RKO (cell line): ENCODE results near the gene SHANK1.
"Not testable (repeated sequence)": the region's sequence is repeated elsewhere in the genome, so short reads cannot be mapped to it uniquely, and the experiment has no call there.

Experiments used
- DNase-seq: peaks from one replicate; pipeline ENCODE4 v3.0.0-alpha.2; 2016; ENCODE audit warnings: low spot score

SHANK1 gene

DNA sequence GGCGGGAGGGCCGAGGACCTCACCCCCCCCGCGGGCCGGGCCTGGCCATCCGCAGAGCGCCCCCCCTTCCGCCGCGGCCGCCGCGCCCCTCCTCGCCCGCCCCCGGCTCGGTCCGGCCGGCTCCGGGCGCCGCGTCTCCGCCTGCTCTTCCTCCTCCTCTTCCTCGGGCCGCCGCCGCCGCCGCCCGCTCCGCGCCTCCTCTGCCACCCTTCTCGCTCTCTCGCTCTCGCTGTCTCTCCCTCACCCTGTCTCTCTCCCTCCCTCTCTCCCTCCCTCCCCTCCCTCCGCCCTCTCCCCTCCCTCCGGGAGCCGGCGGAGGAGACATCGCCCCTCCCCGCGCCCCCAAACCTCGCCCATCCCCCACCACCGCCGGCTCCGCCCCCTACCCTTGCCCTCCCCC is at the start of gene SHANK1:
SHANK1 (minus strand) TSS at position 237 of the 400 bp plus-strand sequence. CDS start 2,883 bp downstream, outside the sequence.
- DNase-seq: peak; percentile 60

DNA sequence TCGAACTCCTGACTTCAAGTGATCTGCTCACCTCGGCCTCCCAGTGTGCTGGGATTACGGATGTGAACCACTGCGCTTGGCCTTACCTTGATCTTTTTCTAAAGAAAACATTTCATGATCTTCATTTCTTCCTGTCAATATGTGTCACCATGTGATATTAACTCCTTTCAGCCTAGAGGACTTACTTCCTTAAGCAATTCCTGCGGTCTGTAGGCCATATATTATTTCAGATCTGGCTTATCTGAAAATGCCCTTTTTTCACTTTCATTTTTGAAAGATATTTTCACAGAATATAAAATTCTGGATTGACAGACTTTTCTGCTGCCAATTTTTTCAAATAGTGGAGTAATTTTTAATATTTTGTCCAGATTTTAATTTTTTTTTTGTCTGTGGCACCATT is 48.7 kb upstream of the SHANK1 start:
- no peak for DNase-seq

DNA sequence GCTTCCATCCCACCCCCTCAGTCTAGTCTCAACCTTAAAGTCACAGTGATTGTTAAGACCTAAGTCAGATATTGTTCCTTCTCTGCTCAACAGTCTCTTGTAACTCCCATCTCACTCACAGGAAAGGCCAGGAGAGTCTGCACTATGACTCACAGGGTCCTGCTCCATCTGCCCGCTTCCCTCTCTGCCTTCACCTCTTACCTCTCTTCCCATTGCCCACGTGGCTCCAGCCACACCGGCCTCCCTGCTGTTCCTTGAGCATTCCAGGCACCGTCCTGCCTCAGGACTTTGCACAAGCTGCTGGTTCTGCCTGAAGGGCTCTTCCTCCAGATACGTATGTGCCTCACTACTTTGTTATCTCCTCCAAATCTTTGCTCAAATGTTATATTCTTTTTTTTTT is 47.7 kb upstream of the SHANK1 start:
- DNase-seq: not testable (repeated sequence)

DNA sequence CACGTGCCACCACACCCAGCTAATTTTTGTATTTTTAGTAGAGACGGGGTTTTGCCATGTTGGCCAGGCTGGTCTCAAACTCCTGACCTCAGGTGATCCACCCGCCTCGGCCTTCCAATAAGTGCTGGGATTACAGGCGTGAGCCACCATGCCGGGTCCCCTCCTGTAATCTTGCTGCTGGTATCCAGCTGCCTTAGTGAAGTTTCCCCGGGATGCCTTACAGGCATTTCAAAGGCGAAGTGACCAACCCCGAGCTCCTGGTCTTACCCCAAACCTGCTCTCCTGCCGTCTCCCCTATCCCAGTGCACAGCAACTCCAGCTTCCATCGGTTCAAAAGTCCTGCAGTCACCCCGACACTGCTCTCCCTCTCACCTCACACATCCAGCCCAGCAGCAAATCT is 47.1 kb upstream of the SHANK1 start:
- DNase-seq: not testable (repeated sequence)

DNA sequence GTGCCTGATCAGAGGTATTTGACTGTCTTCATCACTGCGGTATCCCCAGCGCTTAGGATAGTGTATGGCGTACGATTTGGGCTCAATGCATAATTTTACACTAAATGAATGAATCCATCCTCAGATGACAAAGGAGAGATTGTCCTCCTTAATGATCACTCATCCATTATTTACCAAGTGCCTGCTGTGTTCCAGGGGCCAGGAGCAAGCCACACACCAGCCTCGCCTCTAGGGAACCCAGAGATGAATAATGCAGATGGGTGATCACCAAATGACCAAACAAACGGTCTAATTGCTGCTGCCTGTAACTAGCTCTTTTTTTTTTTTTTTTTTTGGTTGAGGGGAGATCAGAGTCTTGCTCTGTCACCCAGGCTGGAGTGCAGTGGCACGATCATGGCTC is 44.8 kb upstream of the SHANK1 start:
- DNase-seq: no peak

DNA sequence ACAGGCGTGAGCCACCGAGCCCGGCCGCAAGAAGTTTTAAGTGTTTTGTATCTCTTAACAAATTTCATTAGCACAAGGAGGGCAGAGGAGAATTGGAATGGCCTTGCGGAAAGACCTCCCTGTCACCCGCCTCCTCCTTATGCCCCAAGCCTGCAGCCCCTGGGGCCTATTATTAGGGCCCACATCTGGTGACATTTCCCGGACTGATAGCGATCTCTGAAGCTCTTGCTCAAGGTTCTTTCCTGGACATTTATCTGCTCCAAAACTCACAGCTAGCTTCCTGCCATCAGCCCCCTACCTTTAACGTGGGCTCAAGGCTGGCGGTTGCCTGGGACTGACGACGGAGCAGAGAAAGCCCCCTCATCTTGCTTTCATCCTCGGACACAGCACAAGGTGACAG is 43.9 kb upstream of the SHANK1 start:
- not testable (repeated sequence) for DNase-seq

DNA sequence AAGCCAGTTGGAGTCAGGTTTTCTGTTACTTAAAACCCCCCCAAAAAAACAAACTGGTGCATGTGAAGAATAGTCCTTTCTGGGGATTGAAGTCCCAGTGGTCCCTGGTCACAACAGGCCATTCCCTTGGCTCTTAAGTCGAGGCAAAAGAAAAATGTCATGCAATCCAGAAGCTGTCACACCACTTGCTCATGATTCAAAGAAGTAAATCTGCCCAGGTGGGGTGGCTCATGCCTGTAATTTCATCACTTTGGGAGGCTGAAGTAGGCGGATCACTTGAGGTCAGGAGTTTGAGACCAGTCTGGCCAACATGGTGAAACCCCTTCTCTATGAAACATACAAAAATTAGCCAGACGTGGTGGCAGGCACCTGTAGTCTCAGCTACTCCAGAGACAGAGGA is 41.9 kb upstream of the SHANK1 start:
- DNase-seq: not testable (repeated sequence)

DNA sequence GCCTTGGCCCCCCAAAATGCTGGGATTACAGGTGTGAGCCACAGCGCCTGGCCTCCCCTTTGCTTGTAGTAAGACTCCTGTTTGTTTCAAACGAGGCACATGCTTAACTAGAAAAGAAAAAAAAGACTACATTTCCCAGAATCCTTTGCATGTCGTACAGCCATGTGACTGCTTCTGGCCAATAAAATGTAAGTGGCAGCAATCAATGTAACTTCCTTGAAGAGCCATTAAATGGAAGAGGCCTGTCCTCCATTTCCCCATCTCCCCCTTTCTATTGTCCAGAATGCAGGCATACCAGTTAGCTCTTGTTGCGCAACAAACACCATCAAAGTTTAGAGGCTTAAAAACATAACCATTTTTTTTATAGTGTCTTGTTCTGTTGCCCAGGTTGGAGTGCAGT is 40.3 kb upstream of the SHANK1 start:
- peak; percentile 76 for DNase-seq

DNA sequence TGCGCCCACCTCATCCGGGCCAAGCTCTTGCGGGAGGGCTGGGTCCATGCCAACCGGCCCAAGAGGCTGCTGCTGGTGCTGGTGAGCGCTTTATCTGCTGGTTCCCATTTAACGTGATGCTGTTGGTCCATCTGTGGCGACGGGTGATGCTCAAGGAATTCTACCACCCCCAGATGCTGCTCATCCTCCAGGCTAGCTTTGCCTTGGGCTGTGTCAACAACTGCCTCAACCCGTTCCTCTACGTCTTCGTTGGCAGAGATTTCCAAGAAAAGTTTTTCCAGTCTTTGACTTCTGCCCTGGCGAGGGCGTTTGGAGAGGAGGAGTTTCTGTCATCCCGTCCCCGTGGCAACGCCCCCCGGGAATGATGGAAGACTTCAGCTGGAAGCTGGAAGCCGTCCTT is 39.5 kb upstream of the SHANK1 start:
- not testable (repeated sequence) for DNase-seq

DNA sequence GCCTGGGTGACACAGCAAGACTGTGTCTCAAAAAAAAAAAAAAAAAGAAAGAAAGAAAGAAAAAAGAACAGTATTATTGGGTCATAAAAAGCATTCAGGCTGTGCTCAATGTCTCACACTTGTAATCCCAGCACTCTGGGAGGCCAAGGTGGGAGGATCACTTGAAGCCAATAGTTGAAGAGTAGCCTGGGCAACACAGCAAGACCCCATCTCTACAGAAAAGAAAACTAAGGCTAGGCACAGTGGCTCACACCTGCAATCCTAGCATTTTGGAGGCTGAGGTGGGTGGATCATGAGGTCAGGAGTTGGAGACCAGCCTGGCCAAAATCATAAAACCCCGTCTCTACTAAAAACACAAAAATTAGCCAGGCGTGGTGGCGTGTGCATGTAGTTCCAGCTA is 38.0 kb upstream of the SHANK1 start:
- not testable (repeated sequence) for DNase-seq

DNA sequence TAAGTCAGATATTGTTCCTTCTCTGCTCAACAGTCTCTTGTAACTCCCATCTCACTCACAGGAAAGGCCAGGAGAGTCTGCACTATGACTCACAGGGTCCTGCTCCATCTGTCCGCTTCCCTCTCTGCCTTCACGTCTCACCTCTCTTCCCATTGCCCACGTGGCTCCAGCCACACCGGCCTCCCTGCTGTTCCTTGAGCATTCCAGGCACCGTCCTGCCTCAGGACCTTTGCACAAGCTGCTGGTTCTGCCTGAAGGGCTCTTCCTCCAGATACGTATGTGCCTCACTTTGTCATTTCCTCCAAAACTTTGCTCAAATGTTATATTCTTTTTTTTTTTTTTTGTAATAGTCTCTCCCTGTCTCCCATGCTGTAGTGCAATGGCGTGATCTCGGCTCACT is 36.6 kb upstream of the SHANK1 start:
- DNase-seq: not testable (repeated sequence)

DNA sequence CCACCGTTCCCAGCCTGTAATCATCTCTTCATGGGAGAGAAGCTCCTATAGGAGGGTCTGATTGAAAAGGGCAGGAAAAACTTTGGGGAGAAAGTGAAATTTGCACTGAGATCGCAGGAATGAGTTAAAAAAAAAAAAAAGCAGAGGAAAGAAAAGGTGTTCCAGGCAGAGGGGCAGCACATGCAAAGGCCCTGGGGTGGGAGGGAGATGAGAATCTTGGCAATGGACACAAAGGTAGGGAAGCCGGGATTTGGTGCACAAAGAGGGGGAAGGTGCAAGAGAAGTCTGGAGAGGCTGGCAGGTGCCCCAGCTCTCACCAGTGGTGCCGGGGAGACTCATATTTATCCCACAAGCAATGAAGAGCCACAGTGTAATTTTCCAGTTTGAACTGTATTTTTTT is 34.3 kb upstream of the SHANK1 start:
- DNase-seq: no peak

DNA sequence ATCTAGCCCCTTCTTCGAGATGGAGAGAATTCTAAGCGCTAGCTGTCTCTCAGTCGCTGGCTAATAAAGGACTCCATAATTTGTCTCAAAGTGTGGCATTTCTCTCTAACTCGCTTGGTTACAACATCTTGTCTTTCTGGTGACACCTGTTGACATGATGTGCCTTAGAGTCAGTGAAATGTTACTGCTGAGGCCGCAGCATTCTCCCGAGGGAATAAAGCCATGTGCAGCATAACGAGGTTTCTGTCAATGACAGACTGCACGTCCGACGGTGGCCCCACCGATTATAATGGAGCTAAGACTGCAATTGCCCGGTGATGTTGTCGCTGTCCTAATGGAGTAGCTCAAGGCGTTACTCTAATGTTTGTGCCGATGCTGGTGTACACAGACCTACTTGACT is 30.4 kb upstream of the SHANK1 start:
- DNase-seq: no peak

DNA sequence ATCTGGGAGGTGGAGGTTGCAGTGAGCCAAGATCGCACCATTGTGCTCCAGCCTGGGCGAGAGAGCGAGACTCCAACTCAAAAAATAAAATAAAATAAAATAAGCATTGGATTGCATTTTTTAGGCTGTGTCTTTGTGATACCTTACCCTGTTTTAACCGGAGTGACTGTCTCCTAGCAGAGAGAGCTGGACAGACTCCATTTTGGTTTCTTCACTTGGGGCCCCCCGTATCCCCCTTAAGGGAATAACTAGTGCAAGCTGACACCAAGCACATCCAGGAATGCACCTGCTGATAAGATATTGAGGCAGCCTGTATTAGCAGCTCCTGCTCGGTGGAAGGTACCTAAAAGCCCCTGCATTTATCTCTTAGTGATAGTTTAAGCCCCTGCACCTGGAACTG is 29.9 kb upstream of the SHANK1 start:
- DNase-seq: no peak

DNA sequence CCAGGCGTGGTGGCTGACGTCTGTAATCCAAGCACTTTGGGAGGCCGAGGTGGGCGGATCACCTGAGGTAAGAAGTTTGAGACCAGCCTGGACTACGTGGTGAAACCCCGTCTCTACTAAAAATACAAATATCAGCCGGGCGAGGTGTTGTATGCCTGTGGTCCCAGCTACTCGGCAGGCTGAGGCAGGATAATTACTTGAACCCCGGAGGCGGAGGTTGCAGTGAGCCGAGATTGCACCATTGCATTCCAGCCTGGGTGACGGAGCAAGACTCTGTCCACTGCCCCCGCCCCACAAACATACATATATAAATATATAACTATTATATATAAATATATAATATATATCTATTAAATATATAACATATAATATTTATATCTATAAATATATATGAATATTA is 27.5 kb upstream of the SHANK1 start:
- DNase-seq: not testable (repeated sequence)

DNA sequence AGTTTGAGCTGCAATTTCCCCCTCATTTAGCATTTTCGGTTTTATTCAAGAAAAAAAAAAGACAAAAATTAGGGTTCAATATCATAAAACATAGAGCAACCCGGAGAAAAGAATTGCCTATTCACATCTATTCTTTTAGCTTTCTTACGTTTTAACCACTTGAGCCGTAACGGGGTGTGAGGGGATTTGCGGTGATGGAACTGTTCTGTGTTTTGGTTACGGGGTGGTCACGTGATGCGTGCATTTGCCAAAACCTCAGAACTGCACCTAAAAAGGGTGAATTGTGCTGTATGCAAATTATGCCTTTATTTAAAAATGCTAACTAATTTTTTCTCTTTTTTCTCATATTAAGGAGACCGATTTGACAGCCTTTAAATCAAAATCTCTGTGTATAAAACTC is 25.6 kb upstream of the SHANK1 start:
- DNase-seq: no peak

DNA sequence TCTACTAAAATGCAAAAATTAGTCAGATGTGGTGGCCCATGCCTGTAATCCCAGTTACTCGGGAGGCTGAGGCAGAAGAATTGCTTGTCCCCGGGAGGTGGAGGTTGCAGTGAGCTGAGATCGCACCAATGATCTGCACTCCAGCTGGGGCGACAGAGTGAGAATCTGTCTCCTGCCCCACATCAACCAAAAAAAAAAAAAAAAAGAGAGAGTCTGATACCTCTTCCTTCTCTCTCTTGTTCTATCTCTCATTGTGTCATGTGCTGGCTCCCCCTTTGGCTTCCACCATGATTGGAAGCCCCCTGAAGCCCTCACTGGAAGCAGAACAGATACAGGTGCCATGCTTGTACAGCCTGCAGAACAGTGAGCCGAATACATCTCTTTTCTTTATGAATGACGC is 23.9 kb upstream of the SHANK1 start:
- DNase-seq: no peak

DNA sequence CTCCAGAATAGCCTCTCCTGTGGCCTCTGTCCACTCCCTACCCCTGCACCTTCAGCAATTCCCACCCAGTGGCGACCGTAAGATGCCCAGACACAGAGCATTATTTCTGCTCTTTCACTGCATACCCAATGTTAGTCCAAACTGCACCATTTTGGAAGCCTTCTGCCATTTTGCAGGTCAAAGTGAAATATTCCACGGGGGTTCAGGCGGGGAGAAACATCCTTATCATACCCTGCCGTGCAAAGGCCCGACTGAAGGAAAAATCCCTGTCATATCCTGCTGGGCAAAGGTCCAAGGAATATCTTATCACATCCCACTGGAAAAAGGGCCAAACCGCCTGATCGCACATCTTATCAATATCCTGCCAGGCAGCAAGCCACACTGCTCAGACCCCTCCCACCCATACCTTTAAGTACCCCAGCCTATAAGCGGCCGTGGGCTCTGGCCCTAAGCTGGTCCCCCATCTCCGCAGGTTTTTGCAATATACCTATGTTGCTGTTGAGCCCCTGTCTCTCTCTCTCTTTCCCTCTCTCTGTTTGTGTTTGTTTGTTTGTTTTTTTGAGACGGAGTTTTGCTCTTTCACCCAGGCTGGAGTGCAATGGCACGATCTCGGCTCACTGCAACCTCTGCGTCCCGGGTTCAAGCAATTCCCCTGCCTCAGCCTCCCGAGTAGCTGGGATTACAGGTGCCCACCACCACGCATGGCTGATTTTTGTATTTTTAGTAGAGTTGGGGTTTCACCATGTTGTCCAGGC is 21.8 kb upstream of the SHANK1 start:
- no peak for DNase-seq

DNA sequence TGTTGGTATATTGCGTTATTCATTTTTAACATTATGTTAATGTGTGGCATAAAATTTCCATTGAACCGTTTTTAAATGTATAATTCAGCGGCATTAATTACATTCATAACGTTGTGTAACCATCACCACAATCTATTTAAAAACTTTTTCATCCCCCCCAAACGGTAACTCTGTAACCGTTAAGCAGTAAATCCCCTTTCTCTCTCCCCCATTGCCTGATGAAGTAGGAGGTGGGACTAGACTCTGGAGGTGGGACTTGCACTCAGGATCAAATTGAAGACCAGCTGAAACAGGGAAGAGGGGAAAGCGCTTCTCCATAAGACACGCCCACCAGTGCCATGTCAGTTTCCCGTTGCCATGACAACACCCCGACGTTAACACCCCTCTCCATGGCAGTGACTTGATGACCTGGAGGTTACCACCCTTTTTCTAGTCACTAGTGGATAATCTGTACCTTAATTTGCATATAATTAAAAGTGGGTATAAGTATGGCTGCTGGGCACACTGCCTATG is 20.4 kb upstream of the SHANK1 start:
- DNase-seq: no peak

DNA sequence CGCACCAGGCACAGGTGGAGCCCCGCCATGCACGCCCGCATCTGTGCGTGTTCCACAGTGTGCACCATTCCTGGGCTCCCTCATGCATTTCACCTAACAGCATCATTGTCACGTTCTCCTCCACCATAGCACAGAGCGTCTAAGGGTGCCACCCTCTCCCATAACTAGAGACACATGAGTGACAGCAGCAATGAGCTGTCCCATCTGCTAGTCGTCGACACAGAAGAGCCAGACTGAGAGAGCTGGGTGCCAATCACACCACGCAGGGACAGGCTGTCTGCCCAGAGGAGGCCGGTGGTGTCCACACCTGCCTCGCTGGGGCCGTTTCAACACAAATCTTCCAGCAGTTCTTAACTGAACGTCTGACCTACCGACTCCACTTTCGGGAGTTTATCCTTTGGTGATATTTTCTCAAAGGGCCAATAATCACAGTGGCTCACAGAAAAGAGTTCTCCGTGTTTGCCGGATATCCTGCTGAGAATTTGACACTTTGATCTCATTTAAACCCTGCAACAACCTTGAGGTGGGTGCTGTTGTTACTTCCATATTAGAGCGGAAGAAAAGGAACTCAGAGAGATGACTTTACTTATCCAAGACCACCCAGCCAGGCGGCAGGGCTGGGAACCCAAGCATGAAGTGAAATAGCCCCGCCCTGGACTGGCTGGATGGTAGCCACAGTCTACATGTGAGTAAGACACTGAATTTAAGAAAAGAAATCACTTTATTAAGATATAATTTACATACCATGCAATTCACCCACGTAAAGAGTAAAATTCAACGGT is 19.7 kb upstream of the SHANK1 start:
- no peak for DNase-seq

DNA sequence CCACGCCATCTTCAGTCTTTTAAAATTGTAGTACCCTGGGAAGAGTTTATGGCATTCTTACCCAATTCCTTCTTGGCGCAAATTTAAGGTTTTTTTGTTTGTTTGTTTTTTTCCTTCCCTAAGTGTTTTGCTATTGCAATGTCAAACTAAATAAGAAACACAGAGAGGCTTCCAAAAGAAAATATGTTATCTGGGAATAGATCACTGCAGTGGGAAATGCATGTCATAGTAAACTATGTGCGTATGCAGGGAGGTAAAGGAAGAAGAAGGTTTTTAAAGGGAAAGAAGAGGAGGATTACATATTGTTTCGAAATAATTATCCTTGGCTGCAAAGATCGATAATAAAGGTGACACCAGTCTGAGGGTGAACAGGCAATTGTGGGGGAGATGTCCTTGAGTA is 16.7 kb upstream of the SHANK1 start:
- DNase-seq: no peak

DNA sequence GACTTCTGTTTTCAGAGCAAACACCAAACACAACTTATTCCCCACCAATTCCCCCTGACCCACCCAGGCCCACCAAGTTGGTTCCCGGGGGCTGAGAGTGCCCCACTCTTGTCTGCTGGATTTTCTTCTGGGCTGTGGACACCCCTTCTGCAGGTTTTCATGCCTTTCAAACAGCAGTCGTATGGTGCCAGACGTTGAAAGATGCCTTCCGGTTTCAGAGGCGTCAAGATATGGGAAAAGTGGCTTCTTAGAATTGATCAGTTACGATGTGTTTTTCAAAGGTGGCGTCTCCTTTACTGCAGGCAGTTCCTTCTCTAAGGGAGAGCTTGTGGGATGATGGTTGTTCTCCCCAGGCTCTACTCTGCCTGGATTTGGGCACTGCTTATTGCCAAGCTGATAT is 16.3 kb upstream of the SHANK1 start:
- DNase-seq: no peak

DNA sequence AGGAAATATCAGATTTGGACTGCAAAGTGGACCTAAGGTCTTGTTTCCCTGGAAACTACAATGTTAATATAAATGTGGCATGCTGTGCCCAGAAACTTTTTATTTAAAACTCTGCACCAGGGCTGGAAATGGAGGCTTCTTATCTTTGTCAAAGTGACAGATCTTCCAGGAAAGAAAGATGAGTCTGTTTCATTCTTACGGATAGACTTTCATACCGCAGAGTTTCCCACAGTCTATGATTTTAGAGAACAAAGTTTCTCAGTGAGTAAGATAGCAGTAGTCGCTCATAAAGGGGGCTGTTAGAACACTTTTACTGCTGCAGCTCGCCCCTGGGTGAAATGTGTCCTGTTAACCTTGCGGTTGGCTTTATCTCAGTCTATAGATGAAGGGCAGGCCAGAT is 10.3 kb upstream of the SHANK1 start:
- no peak for DNase-seq
